Left colon (tissue), 2 donors: ENCODE data around the gene SS18L1. TPM values are rescaled to one million over a fixed set of nuclear protein-coding genes. Genes with fewer than 3 reads are reported as not detected.
A peak's percentile ranks its signal among the peaks of the same experiment; 100 is the strongest.
"Not testable (repeated sequence)": the region's sequence is repeated elsewhere in the genome, so short reads cannot be mapped to it uniquely, and the experiment has no call there.

ENCODE experiments used
- ATAC-seq: fragments of 200-7000 bp; cut with Tn5 transposase; one replicate; pipeline ENCODE4 v1.9.1; 2020; ENCODE audit warnings: mild to moderate bottlenecking, moderate library complexity
- DNase-seq, 2 donors: peaks; one replicate each; pipeline ENCODE4 v3.0.0-alpha.2; 2020
- intact Hi-C, 2 donors: fragments of 100-400 bp; cut with DNase I in 1 of 2; cut with micrococcal nuclease in 1 of 2; formaldehyde crosslinking; loops; one replicate each; pipeline versions ENCODE4 v1.11.2 to v1.14.0; 2022; cut with DNase I, micrococcal nuclease
- total RNA-seq, 2 donors: library from RNA; stranded (reverse); fragmentation: NEBNext Ultra II Directional; extraction: Animal tissue kit (Norgen Biotek cat#: 25700); gene quantifications; one replicate each; pipeline ENCODE4 v1.2.1, GENCODE V29; 2021
- donor health status: DM: no; HTN: no; CAD: no.
- donor health status: DM: yes; HTN: yes; CAD: no.

Gene SS18L1
- total RNA-seq, 2 donors from 2014 or later = 11.3 to 17.2 TPM

DNA sequence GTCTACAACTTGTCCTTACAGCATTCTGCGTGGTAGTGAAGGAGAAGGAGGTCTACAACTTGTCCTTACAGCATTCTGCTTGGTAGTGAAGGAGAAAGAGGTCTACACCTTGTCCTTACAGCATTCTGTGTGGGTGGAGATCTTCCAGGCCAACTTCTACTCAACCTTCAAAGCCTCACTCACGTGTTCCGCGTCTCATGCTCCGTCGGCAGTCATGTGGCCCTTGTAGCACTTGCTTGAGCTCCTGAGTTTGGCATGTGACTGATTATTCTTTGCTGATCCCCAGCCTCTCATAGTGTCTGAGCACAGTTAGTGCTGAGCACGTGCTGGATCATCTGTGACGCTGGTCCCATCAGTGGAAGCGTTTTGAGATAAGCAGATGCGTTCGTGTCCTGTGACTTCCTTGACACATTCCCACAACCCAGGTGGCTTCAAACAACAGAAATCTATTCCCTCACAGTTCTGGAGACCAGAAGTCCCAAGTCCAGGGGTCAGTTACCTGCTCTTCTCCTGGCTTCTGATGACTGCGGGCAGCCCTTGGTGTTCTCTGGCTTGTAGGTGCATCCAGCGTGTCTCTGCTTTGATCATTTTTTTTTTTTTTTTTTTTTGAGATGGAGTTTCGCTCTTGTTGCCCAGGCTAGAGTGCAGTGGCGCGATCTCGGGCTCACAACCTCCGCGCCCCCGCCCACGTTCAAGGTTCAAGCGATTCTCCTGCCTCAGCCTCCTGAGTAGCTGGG lies 2.6 kb downstream of the SS18L1 start:
- DNase-seq = no peak
- intact Hi-C loops = no loop called here
- ATAC-seq = no peak

DNA sequence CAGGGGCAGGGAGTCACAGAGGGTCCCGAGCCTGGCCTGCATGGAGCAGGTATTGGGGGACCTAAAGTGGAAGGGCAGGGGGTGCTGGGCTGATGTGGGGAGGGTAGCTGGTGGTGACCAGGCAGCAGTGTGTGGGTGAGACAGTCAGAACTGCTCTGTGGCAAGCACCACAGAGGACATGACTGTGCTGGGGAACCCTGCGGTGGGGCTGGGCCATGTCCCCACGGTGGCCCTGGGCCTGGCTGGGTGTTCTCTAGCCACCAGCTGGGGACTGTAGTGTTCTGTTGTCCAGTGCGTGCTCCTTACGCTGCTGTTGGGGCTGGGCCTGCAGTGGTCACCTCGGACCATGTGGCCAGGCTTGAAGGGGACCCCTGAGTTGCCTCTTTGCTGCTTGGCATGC lies 3.6 kb downstream of the SS18L1 start:
- DNase-seq = no peak
- intact Hi-C loops = no loop called here

DNA sequence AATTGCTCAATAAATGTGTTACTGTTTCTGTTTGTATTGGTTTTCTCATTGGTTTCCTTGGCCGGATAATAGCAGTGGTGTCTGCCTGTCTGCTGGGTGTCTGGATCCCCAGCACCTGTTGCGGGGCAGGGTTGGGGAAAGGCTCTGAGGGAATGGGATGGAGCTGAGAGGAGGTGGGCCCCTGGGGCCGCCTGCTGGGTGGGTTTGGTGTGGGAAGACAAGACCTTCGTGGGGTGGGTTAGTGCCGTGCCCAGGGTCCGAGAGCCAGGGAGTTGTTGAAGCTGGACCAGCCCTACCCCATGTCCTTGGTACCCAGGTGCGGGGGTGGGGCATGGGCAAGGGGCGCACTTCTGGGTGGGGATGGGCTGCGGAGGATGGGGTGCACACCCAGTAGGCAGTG lies 4.0 kb downstream of the SS18L1 start:
- intact Hi-C loops = no loop called here
- ATAC-seq = no peak
- DNase-seq = no peak

More for the DNA sequence above, 3.6 kb downstream of the SS18L1 start:
- no peak for ATAC-seq

DNA sequence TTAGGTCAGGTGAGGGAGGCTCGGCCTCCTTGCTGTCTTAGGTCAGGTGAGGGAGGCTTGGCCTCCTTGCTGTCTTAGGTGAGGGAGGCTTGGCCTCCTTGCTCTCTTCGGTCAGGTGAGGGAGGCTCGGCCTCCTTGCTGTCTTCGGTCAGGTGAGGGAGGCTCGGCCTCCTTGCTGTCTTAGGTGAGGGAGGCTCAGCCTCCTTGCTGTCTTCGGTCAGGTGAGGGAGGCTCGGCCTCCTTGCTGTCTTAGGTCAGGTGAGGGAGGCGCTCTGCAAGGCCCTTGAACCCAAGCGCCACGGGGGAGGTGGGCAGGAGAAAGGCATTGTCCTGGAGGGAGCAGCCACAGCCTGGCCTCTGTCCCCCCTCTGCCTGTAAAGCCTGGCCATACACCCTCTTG lies 4.8 kb downstream of the SS18L1 start:
- ATAC-seq, DNase-seq, intact Hi-C loops: not testable (repeated sequence)

DNA sequence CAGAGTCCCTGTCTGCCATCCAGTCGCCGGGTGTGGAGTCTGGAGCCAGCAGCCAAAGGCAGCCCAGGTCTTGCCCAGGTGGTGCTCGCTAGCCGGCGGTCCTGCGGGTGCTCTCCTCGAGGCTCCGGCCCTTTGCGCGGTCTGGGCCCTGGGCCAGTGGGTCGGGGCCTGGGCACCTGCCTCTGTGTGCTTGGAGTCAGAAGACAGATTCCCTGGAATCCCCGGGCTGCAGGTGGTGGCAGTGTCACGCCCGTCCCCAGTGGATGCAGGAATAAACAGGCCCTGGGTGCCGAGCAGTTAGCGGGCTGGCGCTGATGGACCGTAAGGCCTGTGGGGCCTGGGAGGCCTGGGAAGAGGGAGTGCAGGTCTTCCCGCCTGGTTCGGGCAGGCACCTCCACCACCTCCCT lies 5.3 kb downstream of the SS18L1 start:
- no peak for DNase-seq
- intact Hi-C loops = no loop called here
- no peak for ATAC-seq

DNA sequence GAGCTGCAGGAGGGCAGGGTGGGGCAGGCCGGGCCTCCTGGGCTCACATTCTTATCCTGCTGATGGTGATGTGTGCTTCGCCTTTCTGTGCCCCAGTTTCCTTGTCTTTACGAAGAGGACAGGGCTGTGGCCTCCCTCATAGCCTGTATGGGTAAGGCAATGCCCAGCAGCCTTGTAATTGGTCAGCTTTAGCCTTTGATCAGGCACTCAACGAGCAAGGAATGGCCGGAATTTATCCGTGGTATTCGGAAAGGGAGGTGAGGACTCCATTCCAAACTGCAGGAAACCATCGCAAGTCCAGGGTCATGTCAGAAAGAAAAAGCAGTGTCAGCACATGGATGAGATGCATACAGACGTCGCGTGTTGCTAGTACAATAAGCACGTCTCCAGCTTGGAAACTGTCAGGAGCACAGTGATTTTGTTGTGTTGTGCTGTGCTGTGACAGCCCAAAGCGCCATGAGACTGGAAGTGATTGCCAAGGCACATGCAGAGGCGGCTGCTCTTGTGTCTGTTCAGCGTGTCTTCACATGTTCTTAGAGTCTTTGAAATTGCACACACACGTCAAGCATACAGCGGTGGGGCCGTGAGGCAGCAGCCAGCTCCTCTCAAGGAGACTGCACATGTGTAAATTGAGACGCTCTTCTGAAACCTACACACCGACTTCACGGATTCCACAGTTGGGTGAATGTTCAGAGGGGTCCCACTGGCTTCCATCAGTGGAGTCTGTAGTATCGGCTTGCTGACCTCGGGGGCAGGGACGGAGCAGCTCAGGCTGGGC lies 6.2 kb downstream of the SS18L1 start:
- DNase-seq = no peak
- intact Hi-C loops = no loop called here
- ATAC-seq = no peak

DNA sequence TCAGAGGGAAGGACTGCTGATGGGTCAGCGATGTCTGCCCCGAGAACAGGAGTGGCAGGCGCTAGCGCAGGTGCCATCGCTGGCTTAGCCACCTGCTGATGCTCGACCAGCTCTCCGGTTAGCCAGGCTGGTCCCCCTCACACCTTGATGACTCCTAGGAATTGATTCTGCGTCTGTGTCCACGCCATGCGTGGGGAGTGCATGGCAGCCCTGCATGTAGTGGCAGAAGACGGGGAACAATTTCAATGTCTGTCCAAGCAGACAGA lies 6.7 kb downstream of the SS18L1 start:
- ATAC-seq (no peak), DNase-seq (no peak)
- intact Hi-C loops = no loop called here

DNA sequence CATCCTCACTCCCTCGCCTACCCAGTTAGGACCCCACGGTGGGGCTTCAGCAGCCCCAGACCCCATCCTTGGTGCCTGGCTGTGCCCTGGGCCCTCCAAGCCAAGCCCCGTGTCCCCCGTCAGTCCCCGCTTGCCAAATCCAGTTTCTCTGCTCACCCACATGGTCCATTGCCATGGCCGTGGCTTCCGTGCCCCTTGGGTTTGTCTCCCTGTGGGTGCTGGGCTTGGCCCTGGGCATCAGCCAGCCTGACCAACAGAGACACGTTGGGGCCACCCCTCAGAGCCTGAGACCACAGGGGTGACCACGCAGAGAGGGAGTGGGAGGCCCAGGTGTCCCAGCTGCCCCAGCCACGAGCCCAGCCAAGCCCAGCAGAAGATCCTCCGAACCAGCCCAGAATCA lies 7.7 kb downstream of the SS18L1 start:
- intact Hi-C loops = no loop called here
- DNase-seq (no peak), ATAC-seq (no peak)

DNA sequence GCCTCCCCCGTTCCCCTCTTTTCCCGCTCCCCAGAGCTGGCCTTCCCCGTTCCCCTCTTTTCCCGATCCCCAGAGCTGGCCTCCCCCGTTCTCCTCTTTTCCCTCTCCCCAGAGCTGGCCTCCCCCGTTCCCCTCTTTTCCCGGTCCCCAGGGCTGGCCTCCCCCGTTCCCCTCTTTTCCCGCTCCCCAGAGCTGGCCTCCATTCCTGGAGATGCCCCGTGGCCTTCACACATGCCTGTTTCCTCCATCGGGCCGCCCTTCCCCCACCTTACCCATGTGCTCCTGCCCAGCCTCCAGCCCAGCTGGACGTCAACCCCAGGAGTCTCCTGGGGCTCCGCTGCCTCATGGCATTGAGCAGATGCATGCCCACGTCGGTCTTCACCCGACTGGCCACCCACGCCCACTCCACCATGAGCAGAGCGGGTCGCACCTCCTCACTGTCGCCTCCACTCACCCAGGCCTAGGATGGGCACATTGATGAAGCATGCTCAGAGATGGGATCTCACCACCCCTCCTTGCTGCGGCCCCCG lies 8.3 kb downstream of the SS18L1 start:
- DNase-seq (no peak), ATAC-seq (no peak)
- intact Hi-C loops = no loop called here

DNA sequence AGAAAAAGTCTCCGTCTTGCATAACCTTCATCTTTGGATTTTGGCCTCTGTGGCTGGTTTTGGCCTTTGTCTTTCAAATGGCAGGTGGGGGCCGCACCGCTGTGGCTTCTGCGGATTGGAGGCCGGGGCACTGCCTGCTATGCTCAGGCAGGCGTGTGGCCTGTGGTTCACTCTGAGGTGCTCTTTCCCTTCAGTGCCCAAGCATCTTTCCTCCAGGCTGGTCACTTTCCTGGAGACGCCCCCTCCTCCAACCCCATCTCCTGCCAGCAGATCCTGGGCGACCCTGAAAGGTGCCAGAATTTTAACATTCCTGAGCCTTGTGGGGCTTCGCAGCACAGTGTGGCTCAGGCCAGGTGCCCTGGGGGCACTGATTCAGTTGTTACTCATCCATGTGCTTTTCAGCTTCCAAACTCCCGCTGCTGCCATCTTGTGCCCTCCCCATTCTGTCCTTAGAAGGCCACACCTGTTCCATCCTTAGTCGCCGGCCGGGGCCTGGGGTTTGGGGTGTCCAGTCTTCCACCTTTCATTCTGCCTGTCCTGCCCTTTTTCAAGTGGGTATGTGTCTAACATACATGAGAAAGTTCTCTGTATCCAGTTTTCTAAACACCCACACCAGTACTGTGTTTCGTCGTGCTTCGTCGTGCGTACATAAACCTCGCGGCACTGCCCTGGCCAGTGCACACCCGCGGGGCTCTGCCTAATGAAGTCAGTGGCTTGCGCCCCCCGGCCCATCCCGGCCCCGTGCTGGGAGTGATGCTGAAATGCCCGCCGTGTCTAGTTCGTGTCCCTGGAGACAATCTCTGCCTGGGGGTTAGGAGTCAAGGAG lies 12.1 kb downstream of the SS18L1 start:
- ATAC-seq = no peak
- intact Hi-C loops = no loop called here
- no peak for DNase-seq

DNA sequence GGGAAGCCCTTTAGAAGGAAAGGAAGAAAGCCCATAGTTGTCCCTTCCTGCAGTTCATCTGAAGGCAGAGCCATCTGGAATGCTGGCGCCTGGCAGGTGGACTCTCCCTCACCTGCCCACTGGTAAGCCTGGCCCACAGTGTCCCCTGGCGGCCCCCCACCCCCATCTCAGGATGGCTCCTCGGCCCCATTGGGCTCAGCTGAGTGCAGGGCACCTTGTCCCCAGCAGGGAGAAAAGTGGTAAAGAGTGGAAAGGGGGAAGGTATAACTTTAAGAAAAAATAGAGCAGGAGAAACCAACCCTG lies 12.6 kb downstream of the SS18L1 start:
- DNase-seq (no peak), ATAC-seq (no peak)
- intact Hi-C loops = no loop called here

DNA sequence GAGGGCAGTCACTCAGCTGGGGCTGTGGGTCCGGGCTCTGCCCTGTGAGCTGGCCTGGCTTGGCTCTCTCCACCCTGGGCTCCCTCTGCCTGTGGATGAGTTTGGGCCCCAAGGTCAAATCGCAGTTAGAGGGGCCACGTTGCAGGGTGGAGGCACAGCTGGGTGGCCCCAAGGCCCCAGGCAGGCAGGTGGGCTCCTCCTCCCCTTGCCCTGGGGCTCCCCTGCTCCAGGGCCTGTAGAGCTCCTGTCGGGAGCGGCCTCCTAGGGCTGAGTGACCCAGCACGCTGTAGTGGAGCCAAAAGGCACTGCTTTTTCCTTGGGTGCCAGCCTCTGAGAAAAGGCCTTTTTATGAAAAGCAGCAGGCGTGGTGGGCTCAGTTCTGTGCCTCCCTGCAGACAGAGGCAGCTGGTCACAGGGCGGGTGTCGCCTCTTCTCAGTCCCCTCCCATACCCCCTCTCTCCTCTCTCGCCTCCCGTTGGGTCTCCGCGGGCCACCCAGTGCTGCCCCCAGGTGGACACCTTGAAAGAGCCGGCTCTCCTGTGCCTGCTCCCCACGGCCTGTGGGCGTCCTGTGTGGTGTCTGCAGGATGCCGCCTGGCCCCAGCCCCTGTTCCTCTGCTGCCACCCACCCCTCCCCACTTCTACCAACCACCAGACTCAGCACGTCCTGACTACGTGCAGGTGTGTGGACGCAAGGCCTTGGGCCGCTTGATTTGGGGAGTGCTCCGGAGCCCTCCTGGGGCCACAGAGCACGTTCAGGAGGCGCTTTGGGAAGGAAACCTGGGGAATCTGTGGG lies 13.2 kb downstream of the SS18L1 start:
- intact Hi-C loops = no loop called here
- DNase-seq = peak in 1 of 2 donors; percentile 63
- peak; percentile 90 for ATAC-seq

DNA sequence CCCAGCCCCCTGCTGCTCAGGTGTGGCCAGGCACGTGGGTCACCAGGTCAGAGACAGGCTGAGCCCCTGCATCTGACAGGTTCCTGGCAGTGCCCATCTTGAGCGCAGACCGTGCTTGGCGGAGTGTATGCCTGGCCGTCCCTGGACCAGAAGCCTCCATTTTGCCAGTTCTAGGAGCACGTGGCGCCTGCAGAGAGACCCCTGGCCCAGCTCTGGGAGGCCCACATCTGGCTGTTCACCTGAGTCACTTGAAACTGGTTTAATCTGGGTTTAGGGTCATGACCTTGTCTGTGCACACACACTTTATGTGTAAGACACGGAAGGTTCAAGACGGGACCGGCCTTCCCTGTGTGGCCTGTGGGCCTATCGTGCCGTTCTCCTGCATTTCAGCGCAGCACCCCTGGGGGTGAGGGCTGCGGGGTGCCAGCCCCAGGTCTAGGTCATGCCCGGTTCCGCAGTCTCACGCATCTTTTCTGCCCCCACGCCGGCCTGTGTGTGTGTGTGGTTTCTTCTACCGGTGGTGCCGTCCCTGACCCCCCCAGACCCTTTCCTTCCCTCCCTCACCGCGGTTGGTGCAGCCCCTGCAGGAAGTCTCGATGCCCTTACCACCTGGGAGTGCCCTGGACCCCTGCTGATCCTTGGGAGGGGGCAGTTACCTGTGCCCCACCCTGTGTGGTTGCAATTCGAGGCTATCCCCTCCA lies 14.0 kb downstream of the SS18L1 start:
- ATAC-seq = no peak
- no peak for DNase-seq
- intact Hi-C loops = no loop called here

DNA sequence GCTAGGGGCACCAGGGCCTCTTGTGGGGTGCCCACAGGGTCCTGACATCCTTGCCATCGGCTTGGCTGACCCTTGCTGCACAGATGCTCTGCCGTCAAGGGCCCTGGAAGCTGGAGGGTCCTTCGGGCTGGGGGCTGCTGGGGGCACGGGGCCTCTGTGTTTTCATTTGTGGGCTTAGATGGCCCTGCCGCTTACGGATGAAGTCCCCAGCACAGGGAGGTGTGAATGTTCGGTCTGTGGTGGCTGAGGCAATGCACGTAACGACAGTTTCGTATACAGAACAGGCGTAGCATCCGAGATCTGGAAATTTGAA lies 14.5 kb downstream of the SS18L1 start:
- no peak for ATAC-seq
- DNase-seq = no peak
- intact Hi-C loops = no loop called here

DNA sequence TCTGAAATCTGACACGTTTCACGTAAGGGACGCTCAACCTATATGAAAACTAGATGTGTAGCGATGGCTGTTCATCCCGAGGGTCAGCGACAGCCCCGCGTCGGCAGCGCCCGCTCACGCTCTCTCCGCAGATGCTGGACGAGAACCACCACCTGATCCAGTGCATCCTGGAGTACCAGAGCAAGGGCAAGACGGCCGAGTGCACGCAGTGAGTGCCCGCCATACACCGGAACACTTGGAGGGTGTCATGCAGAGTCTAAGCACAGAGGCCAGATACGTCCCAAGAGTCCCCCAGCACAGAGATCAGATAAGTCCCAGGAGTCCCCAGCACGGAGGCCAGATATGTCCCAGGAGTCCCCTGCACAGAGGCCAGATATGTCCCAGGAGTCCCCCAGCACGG lies 15.0 kb downstream of the SS18L1 start:
- DNase-seq = no peak
- no peak for ATAC-seq
- intact Hi-C loops = no loop called here

DNA sequence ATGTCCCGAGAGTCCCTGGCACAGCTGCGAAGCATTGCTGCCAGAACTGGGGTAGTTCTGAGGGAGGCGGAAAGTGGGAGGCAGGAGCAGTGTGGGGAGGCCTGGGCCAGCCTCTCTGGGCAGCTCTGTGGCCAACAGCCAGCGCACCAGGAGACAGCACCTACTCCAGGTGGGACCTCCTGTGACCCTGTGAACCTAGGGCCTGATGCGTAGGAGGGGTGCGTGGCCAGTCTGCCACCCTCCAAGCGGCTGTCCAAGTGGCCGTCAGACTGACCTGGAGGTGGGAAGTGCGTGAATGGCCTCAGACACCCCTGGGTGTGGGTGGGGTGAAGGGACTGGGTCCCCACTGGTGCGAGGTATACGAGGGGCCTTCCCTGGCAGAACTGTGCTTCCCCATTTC lies 15.5 kb downstream of the SS18L1 start:
- DNase-seq (no peak), ATAC-seq (no peak)
- intact Hi-C loops = no loop called here

DNA sequence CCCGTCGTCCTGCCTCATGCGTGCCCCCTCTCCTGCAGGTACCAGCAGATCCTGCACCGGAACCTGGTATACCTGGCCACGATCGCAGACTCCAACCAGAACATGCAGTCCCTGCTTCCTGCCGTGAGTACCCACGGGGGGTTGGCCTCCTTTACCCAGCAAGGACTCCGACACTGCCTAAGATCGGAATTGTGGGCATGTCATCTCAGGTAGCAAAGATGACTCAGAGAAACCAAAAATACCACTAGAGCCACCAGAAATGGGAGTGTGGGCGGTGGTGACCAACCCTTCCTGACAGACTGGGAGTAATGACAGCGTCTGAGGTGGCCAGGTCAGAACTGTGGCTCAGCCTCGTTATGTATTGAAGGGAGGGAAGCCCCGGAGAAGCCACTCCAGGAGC lies 16.3 kb downstream of the SS18L1 start:
- DNase-seq = no peak
- ATAC-seq = no peak
- intact Hi-C loops = no loop called here

DNA sequence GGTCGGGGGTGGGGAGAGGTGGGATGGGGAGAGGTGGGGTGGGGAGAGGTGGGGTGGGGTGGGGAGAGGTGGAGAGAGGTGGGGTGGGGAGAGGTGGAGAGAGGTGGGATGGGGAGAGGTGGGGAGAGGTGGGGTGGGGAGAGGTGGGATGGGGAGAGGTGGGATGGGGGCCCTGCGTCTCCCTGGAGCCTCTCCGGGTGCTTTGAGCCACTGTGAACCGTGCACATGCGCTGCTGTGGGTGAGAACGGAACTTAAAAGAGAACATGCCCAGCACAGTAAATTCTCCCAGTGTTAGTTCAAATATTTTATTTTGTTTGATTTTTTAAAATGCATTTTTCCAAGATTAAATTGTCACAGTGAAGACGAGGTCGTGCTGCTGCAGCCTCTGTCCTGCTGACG lies 16.7 kb downstream of the SS18L1 start:
- no peak for DNase-seq
- no peak for ATAC-seq
- intact Hi-C loops = no loop called here

DNA sequence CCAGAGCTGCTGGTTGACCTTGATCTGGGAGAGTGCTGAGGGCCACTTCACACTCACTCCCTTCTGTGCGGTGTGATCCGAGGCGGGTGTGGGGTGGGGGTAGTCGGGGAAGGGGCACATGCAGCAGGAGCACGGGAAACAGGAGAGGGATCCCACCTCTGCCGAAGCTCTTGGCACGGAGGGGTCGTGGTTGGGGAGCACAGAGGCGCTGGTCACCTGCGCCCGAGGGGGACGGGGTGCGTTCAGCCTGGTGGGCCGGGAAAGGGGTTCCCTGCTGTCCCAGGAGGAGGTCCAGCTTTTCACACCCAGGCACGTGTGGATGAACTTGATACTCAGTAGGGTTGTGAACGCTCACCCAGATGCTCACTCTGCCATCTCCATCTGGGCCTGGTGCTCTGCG lies 17.3 kb downstream of the SS18L1 start:
- no peak for DNase-seq
- no peak for ATAC-seq
- intact Hi-C loops = no loop called here
